HepG2 (cell line): ENCODE data around the gene NFATC4. TPM values are rescaled to one million over a fixed set of nuclear protein-coding genes. Genes with fewer than 3 reads are reported as not detected.

ENCODE experiments used
- DPF2 ChIP-seq: sonication (generic); formaldehyde crosslinking; IDR thresholded peaks from 2 replicates; pipeline ENCODE4 v1.4.0; 2020; ENCODE audit warnings: mild to moderate bottlenecking, low read depth, missing genetic modification reagents, borderline replicate concordance
- E2F5 ChIP-seq: sonication (generic); formaldehyde crosslinking; conservative IDR thresholded peaks from 2 replicates; pipeline ENCODE4 v1.4.0; 2020; ENCODE audit warnings: missing genetic modification reagents
- GTF2F1 ChIP-seq: fragments of 150-350 bp; IDR thresholded peaks from 2 replicates; pipeline ENCODE4 v1.6.1; 2014; ENCODE audit warnings: low read length
- HOXA5 ChIP-seq: sonication (generic); formaldehyde crosslinking; IDR thresholded peaks from 2 replicates; pipeline ENCODE4 v1.4.0; 2020; ENCODE audit warnings: missing genetic modification reagents
- KDM3A ChIP-seq: IDR thresholded peaks from 2 replicates; pipeline ENCODE4 v1.6.1; 2018; ENCODE audit warnings: low read depth, missing compliant biosample characterization
- NKX3-1 ChIP-seq: sonication (generic); formaldehyde crosslinking; IDR thresholded peaks from 2 replicates; pipeline ENCODE4 v1.5.0; 2020; ENCODE audit warnings: missing genetic modification reagents
- NR2C2 ChIP-seq: sonication (generic); formaldehyde crosslinking; IDR thresholded peaks from 2 replicates; pipeline ENCODE4 v1.4.0; 2020; ENCODE audit warnings: missing genetic modification reagents, mild to moderate bottlenecking, moderate library complexity, borderline replicate concordance
- ONECUT2 ChIP-seq: sonication (generic); formaldehyde crosslinking; IDR thresholded peaks from 2 replicates; pipeline ENCODE4 v1.4.0; 2020; ENCODE audit warnings: missing genetic modification reagents
- PPARG ChIP-seq: conservative IDR thresholded peaks from 2 replicates; pipeline ENCODE4 v1.6.1; 2016; ENCODE audit warnings: missing biosample characterization, missing genetic modification reagents
- SKIL ChIP-seq: sonication (generic); formaldehyde crosslinking; IDR thresholded peaks from 2 replicates; pipeline ENCODE4 v1.8.0; 2022; ENCODE audit warnings: missing genetic modification reagents, mild to moderate bottlenecking, moderate library complexity, borderline replicate concordance
- SUZ12 ChIP-seq: fragments of 150-350 bp; IDR thresholded peaks from 2 replicates; pipeline ENCODE4 v1.6.1; 2014; ENCODE audit warnings: low read depth, low read length
- TBP ChIP-seq: sonication (generic); formaldehyde crosslinking; IDR thresholded peaks from 2 replicates; pipeline ENCODE4 v1.5.0; 2020; ENCODE audit warnings: missing genetic modification reagents
- ZBTB39 ChIP-seq: sonication (generic); formaldehyde crosslinking; IDR thresholded peaks from 2 replicates; pipeline ENCODE4 v1.5.0; 2020; ENCODE audit warnings: missing genetic modification reagents
- ZFAT ChIP-seq: sonication (generic); formaldehyde crosslinking; conservative IDR thresholded peaks from 2 replicates; pipeline ENCODE4 v1.8.1; 2023; ENCODE audit warnings: missing genetic modification reagents, inconsistent platforms
- ZKSCAN1 ChIP-seq: fragments of 150-350 bp; IDR thresholded peaks from 2 replicates; pipeline ENCODE4 v1.6.1; 2014; ENCODE audit warnings: low read length
- ZNF124 ChIP-seq: sonication (generic); formaldehyde crosslinking; IDR thresholded peaks from 2 replicates; pipeline ENCODE4 v1.4.0; 2020; ENCODE audit warnings: missing genetic modification reagents
- ZNF235 ChIP-seq: sonication (generic); formaldehyde crosslinking; IDR thresholded peaks from 2 replicates; pipeline ENCODE4 v1.8.1; 2023; ENCODE audit warnings: mild to moderate bottlenecking, missing genetic modification reagents, borderline replicate concordance
- ZNF3 ChIP-seq: IDR thresholded peaks from 2 replicates; pipeline ENCODE4 v1.7.0; 2017; ENCODE audit warnings: inconsistent platforms
- ZNF34 ChIP-seq: sonication (generic); formaldehyde crosslinking; IDR thresholded peaks from 2 replicates; pipeline ENCODE4 v1.4.0; 2020; ENCODE audit warnings: mild to moderate bottlenecking, missing genetic modification reagents, borderline replicate concordance
- ZNF569 ChIP-seq: sonication (generic); formaldehyde crosslinking; IDR thresholded peaks from 2 replicates; pipeline ENCODE4 v1.5.0; 2020; ENCODE audit warnings: mild to moderate bottlenecking, missing genetic modification reagents, moderate library complexity, borderline replicate concordance
- ZNF782 ChIP-seq: sonication (generic); formaldehyde crosslinking; IDR thresholded peaks from 2 replicates; pipeline ENCODE4 v1.4.0; 2020; ENCODE audit warnings: missing genetic modification reagents, mild to moderate bottlenecking, borderline replicate concordance
- ZNF878 ChIP-seq: sonication (generic); formaldehyde crosslinking; IDR thresholded peaks from 2 replicates; pipeline ENCODE4 v1.8.1; 2023; ENCODE audit warnings: mild to moderate bottlenecking, missing genetic modification reagents, moderate library complexity
- polyA plus RNA-seq, 8 experiments: library from polyadenylated mRNA; depleted of rRNA in 3 of 8; stranded (reverse) in 7 of 8; unstranded in 1 of 8; fragments of >200 nt; fragmentation: Illumina TruSeq in 4 of 8; extraction: Trizol in 4 of 8; gene quantifications; 2 replicates each; pipeline versions ENCODE4 v1.2.1 to v1.2.3, GENCODE V29; 2011 to 2016; ENCODE audit warnings: low read depth in 4 of 8, missing spikeins in 1 of 8, mixed read lengths in 1 of 8; ENCODE audit not compliant: insufficient read depth in 1 of 8
- total RNA-seq, 5 experiments: library from RNA; depleted of rRNA; stranded (reverse); fragments of >200 nt; fragmentation: Illumina TruSeq; extraction: Trizol; gene quantifications; 2 replicates each; pipeline ENCODE4 v1.2.3, GENCODE V29; 2016; ENCODE audit warnings: low read depth in 1 of 5

Gene NFATC4
- total and polyA plus RNA-seq, 2 of the 13 experiments (the other 11 are each of a cell fraction or from before 2014, with no cell fraction given) = 0.04 to 0.15 TPM

GRCh38 chr14:24427537-24428508 is 59.8 kb downstream of the NFATC4 start (continued):
- TF ChIP-seq E2F5 (CRISPR knock-in tag) (no peak), ZNF124 (CRISPR knock-in tag) (no peak; the same call in 1 of the 2 replicates), TBP (no peak), ONECUT2 (no peak), ZFAT (CRISPR knock-in tag) (no peak), PPARG (no peak; the same call in 1 of the 2 replicates), NKX3-1 (no peak), ZBTB39 (CRISPR knock-in tag) (0 out of 2 replicates have a peak, but pooled peaks have one; percentile 22), ZKSCAN1 (no peak), SUZ12 (no peak), KDM3A (CRISPR knock-in tag) (peak; percentile 70; the same call in 1 of the 2 replicates), ZNF878 (CRISPR knock-in tag) (no peak), ZNF34 (no peak), GTF2F1 (no peak), ZNF569 (CRISPR knock-in tag) (no peak), DPF2 (CRISPR knock-in tag) (0 out of 2 replicates have a peak, but pooled peaks have one; percentile 39), ZNF3 (CRISPR knock-in tag) (no peak), NR2C2 (peak; percentile 40; the same call in 1 of the 2 replicates), ZNF235 (CRISPR knock-in tag) (no peak), ZNF782 (CRISPR knock-in tag) (no peak), HOXA5 (CRISPR knock-in tag) (no peak), SKIL (CRISPR knock-in tag) (no peak)
